Activated B cell treated with CpG ODN at 0.5 μM for 24 hours (primary cell): ENCODE measurements around the gene SSPN. TPM values are rescaled to one million over a fixed set of nuclear protein-coding genes. Genes with fewer than 3 reads are reported as not detected.

Experiments
- ATAC-seq: fragments of 200-7000 bp; cut with Tn5 transposase; one replicate; pipeline ENCODE4 v1.10.0; 2021; ENCODE audit warnings: low read depth, mild to moderate bottlenecking, moderate library complexity
- CTCF ChIA-PET: fragments of 350-600 bp; sonication (Branson Sonifier 250); formaldehyde crosslinking; loops from one replicate; lab custom pipeline; 2021; ENCODE audit warnings: antibody characterized with exemption; lab: Charles Lee
- POLR2A ChIA-PET: fragments of 350-600 bp; sonication (Branson Sonifier 250); formaldehyde crosslinking; loops from one replicate; lab custom pipeline; 2021; ENCODE audit warnings: antibody characterized with exemption; lab: Charles Lee
- DNase-seq: peaks from one replicate; pipeline ENCODE4 v3.0.0; 2022
- H3K27ac Mint-ChIP-seq: one replicate; pipeline ENCODE4 v1.8.0; 2020; ENCODE audit warnings: mixed read lengths
- H3K27me3 Mint-ChIP-seq: one replicate; pipeline ENCODE4 v1.8.0; 2021; ENCODE audit warnings: mixed read lengths
- H3K36me3 Mint-ChIP-seq: one replicate; pipeline ENCODE4 v1.8.0; 2021; ENCODE audit warnings: low read depth, mixed read lengths
- H3K4me1 Mint-ChIP-seq: one replicate; pipeline ENCODE4 v1.8.0; 2021; ENCODE audit warnings: mixed read lengths
- H3K4me3 Mint-ChIP-seq: one replicate; pipeline ENCODE4 v1.8.0; 2020; ENCODE audit warnings: mild to moderate bottlenecking, mixed read lengths
- H3K9me3 Mint-ChIP-seq: one replicate; pipeline ENCODE4 v1.8.0; 2020; ENCODE audit warnings: mixed read lengths
- intact Hi-C: fragments of 100-400 bp; cut with micrococcal nuclease; formaldehyde crosslinking; loops from one replicate; pipeline ENCODE4 v1.15.1; 2024
- total RNA-seq: library from RNA; stranded (reverse); gene quantifications from 2 replicates; pipeline ENCODE4 v1.2.3, GENCODE V29; 2022
- TF ChIP-seq, protein P1 (sequence below): fragments of 200-600 bp; IDR thresholded peaks from one replicate; pipeline ENCODE4 v1.8.0; 2022; ENCODE audit warnings: antibody characterized with exemption, mild to moderate bottlenecking

Gene SSPN
- total RNA-seq, 1 donor from 2014 or later, result 3.0 TPM

DNA sequence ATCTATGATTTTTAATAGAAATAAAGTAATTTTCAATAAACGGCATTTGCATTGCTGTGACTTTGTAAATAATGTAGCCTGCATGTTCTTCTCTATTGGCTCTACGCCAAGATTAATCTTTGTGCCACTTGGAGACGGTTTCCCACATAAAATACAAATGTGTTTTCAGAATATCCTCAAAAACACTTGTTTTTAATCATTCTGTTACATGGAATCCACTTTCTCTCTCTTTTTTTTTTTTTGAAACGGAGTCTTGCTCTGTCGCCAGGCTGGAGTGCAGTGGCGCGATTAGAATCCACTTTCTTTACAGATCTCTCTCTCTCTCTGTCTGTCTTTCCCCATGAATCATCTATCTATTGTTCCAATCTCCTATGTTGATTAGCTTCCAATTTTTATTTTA, 22.8 kb upstream of the SSPN start:
- no peaks in the 10 kb centered on the region for H3K27me3 Mint-ChIP-seq
- H3K4me1 Mint-ChIP-seq, result peaks cover 18% of the 10 kb centered on the region
- no peak for DNase-seq

DNA sequence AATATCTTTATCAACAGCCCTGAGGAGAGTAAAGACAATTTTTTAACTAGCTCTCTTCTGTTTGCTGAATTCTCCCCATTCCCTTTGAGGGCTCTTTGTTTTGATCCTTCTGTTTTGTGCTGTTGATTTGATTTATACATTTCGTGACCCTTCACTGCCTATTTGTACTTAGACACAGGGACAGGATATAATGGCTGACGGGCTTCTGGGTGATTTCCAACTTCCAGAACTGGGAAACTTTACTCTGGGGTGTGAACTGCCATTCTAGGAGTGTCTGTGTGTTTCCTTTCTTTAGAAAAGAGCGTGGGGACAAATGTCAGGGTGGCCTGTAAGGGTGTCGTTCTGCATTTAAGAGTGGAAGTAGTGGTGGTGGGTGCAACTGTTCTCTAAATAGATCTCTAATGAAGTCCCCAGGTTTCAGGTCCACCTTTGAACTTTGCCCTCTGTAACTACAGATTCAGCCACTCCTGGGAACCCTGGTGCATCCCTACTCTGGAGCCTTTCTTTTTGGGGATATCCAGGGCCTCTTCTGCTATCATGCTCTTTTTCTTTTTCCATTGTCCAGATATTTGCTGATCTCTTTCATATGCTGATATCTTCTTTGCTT, 22.3 kb upstream of the SSPN start:
- no peak overlapping the region for H3K4me3 Mint-ChIP-seq
- ATAC-seq (no peak), DNase-seq (no peak)
- ChIA-PET POLR2A (no interaction called here), CTCF (no interaction called here)
- intact Hi-C loops, result no loop called here
- H3K9me3 Mint-ChIP-seq, result no peaks in the 10 kb centered on the region
- H3K27ac Mint-ChIP-seq, result no peak overlapping the region
- no peaks in the 10 kb centered on the region for H3K36me3 Mint-ChIP-seq
- TF ChIP-seq, protein P1, sequence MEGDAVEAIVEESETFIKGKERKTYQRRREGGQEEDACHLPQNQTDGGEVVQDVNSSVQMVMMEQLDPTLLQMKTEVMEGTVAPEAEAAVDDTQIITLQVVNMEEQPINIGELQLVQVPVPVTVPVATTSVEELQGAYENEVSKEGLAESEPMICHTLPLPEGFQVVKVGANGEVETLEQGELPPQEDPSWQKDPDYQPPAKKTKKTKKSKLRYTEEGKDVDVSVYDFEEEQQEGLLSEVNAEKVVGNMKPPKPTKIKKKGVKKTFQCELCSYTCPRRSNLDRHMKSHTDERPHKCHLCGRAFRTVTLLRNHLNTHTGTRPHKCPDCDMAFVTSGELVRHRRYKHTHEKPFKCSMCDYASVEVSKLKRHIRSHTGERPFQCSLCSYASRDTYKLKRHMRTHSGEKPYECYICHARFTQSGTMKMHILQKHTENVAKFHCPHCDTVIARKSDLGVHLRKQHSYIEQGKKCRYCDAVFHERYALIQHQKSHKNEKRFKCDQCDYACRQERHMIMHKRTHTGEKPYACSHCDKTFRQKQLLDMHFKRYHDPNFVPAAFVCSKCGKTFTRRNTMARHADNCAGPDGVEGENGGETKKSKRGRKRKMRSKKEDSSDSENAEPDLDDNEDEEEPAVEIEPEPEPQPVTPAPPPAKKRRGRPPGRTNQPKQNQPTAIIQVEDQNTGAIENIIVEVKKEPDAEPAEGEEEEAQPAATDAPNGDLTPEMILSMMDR, result no peak
- H3K4me1 Mint-ChIP-seq, result peaks cover 19% of the 10 kb centered on the region
- H3K27me3 Mint-ChIP-seq, result no peaks in the 10 kb centered on the region

More for the DNA sequence above, 22.8 kb upstream of the SSPN start:
- intact Hi-C loops, result no loop called here
- Mint-ChIP-seq H3K4me3 (no peak overlapping the region), H3K9me3 (no peaks in the 10 kb centered on the region), H3K27ac (no peak overlapping the region), H3K36me3 (no peaks in the 10 kb centered on the region)
- ChIA-PET CTCF (no interaction called here), POLR2A (no interaction called here)
- TF ChIP-seq, protein P1, result no peak
- ATAC-seq, result no peak

DNA sequence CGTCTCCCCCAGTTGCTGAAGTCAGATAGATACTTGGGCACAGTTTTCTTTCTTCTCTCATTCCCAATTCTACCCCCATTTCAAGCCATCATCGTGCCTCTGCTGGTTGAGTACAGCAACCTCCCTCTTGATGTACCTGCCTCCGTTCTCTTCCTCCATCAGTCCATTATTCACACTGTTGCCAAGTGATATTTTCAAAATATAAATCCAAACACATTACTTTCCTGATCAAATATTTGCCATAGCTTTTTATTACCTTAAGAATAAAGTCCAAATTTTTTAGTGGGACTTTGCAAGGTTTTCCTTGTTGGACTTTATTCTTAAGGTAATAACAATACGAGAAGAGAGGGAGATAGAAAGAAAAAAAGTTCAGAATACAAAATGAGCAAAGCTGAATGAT, 18.6 kb upstream of the SSPN start:
- intact Hi-C loops, result no loop called here
- no peak overlapping the region for H3K27ac Mint-ChIP-seq
- ATAC-seq (no peak), DNase-seq (no peak)
- H3K27me3 Mint-ChIP-seq, result no peaks in the 10 kb centered on the region
- TF ChIP-seq, protein P1, result no peak
- peaks cover 19% of the 10 kb centered on the region for H3K4me1 Mint-ChIP-seq
- H3K4me3 Mint-ChIP-seq, result no peak overlapping the region
- ChIA-PET CTCF (no interaction called here), POLR2A (interaction anchor here (0.9 kb wide), 1 partner anchor 20 kb away, joined by 3 read pairs; no protein-coding TSS in a partner anchor)
- no peaks in the 10 kb centered on the region for H3K9me3 Mint-ChIP-seq
- peaks cover 5% of the 10 kb centered on the region for H3K36me3 Mint-ChIP-seq

DNA sequence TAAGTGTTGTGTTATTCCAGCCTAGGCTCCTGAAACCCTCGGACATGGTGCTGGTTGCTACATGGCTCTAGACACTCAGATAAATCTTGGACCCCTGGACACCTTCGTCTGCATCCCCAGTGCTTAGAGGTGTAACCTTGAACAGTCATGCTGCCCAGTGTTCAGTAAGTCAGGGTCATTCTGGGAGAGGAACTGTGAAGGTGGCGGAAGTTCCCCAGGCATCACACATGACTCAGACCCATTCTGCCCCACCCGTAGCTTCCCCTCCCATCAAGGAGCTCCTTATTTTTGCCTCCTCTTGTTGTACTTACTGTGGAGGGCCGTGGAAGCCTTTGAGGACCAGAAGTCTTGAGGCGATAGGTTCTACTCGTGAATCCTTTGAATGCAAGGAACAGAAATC, 18.1 kb upstream of the SSPN start:
- Mint-ChIP-seq H3K4me1 (peaks cover 19% of the 10 kb centered on the region), H3K9me3 (no peaks in the 10 kb centered on the region), H3K4me3 (no peak overlapping the region), H3K27ac (no peak overlapping the region), H3K36me3 (peaks cover 5% of the 10 kb centered on the region), H3K27me3 (no peaks in the 10 kb centered on the region)
- CTCF ChIA-PET, result no interaction called here
- intact Hi-C loops, result no loop called here
- POLR2A ChIA-PET, result interaction anchor here (0.6 to 0.9 kb wide), 2 partner anchors 21 to 566 kb away, joined by 3 to 5 read pairs; no protein-coding TSS in a partner anchor
- DNase-seq (no peak), ATAC-seq (peak; percentile 78)
- TF ChIP-seq, protein P1, result no peak

DNA sequence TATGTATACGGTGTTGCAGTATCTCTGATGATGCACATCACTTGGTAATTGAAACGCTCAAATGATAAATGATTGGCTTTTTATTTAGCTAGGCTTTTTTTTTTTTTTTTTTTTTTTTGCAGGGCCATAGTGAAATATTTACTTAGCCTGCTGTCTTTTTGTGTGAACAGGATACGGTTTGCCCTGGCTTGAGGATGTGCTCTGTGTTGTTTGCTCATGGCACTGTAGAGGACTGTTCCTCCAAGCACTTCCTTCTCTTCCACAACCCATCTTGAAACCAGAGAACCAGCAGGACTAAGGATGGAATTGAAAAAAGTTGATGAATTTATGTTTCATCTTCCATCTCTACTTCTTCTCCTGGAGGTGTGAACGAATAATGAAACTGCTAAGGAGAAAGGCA, 15.5 kb upstream of the SSPN start:
- intact Hi-C loops, result no loop called here
- peaks cover 13% of the 10 kb centered on the region for H3K4me1 Mint-ChIP-seq
- DNase-seq, result no peak
- ChIA-PET CTCF (interaction anchor here (1.4 kb wide), 1 partner anchor 60 kb away, joined by 3 read pairs; no protein-coding TSS in a partner anchor), POLR2A (interaction anchor here (0.6 to 1.8 kb wide), 3 partner anchors 9 to 1450 kb away, joined by 3 to 4 read pairs (median 3); partner anchors contain the start of gene SSPN)
- H3K27me3 Mint-ChIP-seq, result no peaks in the 10 kb centered on the region
- H3K27ac Mint-ChIP-seq, result no peak overlapping the region
- no peaks in the 10 kb centered on the region for H3K9me3 Mint-ChIP-seq
- TF ChIP-seq, protein P1, result no peak
- H3K4me3 Mint-ChIP-seq, result no peak overlapping the region
- no peak for ATAC-seq
- peaks cover 5% of the 10 kb centered on the region for H3K36me3 Mint-ChIP-seq
